ENCODE results near the gene PCGF5.
"Not testable (repeated sequence)": the region's sequence is repeated elsewhere in the genome, so short reads cannot be mapped to it uniquely, and the experiment has no call there.

PCGF5 gene

GRCh38 chr10:91299999-91300575 is 79.6 kb downstream of the PCGF5 start:
- H3K4me2 ChIP-seq (ENCODE audit: low read depth, low read length, poor library complexity, severe bottlenecking): no peak overlapping the region
- peaks cover 19% of the 10 kb centered on the region for H3K4me1 ChIP-seq (ENCODE audit: insufficient read depth, low read length, poor library complexity, severe bottlenecking)
- H2AFZ ChIP-seq (ENCODE audit: low read length): no peak overlapping the region
- no peaks in the 10 kb centered on the region for H3K9me3 ChIP-seq (ENCODE audit: insufficient read depth, low read depth, low read length)
- H4K20me1 ChIP-seq (ENCODE audit: insufficient read depth, low read length, poor library complexity, severe bottlenecking): no peaks in the 10 kb centered on the region
- no peaks in the 10 kb centered on the region for H3K79me2 ChIP-seq (ENCODE audit: insufficient read depth, low read length)
- no peaks in the 10 kb centered on the region for H3K9me2 ChIP-seq (replicated peaks; ENCODE audit: low read depth, low read length)
- TF ChIP-seq EZH2phosphoT487 (IDR thresholded peaks at IDR 0.05; ENCODE audit: borderline replicate concordance): no peak
- TF ChIP-seq, protein P1, sequence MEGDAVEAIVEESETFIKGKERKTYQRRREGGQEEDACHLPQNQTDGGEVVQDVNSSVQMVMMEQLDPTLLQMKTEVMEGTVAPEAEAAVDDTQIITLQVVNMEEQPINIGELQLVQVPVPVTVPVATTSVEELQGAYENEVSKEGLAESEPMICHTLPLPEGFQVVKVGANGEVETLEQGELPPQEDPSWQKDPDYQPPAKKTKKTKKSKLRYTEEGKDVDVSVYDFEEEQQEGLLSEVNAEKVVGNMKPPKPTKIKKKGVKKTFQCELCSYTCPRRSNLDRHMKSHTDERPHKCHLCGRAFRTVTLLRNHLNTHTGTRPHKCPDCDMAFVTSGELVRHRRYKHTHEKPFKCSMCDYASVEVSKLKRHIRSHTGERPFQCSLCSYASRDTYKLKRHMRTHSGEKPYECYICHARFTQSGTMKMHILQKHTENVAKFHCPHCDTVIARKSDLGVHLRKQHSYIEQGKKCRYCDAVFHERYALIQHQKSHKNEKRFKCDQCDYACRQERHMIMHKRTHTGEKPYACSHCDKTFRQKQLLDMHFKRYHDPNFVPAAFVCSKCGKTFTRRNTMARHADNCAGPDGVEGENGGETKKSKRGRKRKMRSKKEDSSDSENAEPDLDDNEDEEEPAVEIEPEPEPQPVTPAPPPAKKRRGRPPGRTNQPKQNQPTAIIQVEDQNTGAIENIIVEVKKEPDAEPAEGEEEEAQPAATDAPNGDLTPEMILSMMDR (conservative IDR thresholded peaks at IDR 0.05; ENCODE audit: low read length): no peak
- H3K9ac ChIP-seq (ENCODE audit: low read depth, low read length, poor library complexity, severe bottlenecking): no peak overlapping the region
- no peaks in the 10 kb centered on the region for H3K36me3 ChIP-seq (ENCODE audit: insufficient read depth, low read length)
- no peaks in the 10 kb centered on the region for H3K27me3 ChIP-seq (ENCODE audit: insufficient read depth, low read length, poor library complexity, severe bottlenecking)
- no peaks in the 10 kb centered on the region for H3F3A ChIP-seq (ENCODE audit: low read depth)
- H3K4me3 ChIP-seq (ENCODE audit: low read length, poor library complexity, severe bottlenecking): no peak overlapping the region

DNA sequence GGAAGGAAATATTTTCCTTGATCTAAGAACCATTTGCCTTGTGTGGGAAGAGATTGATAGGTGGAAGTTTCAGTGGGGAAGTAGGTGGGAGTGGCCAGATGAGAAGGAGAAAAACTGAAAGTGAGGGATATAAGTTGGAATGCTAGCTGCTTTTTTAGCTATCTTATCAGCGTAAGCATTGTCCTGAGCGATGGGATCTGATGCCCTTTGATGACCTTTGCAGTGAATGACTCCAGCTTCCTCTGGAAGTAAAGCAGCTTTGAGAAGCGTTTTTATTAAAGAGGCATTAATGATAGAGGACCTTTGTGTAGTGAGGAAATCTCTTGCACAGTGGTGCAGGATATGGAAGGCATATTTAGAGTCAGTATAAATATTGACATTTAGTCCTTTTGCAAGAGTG is 82.5 kb downstream of the PCGF5 start:
- not testable (repeated sequence) for H4K20me1 ChIP-seq (ENCODE audit: insufficient read depth, low read length, poor library complexity, severe bottlenecking); H3K36me3 ChIP-seq (ENCODE audit: insufficient read depth, low read length); H3K4me3 ChIP-seq (ENCODE audit: low read length, poor library complexity, severe bottlenecking); H3K9ac ChIP-seq (ENCODE audit: low read depth, low read length, poor library complexity, severe bottlenecking); H3K79me2 ChIP-seq (ENCODE audit: insufficient read depth, low read length); H3K9me3 ChIP-seq (ENCODE audit: insufficient read depth, low read depth, low read length); H3K4me1 ChIP-seq (ENCODE audit: insufficient read depth, low read length, poor library complexity, severe bottlenecking); H3F3A ChIP-seq (ENCODE audit: low read depth); H2AFZ ChIP-seq (ENCODE audit: low read length); H3K9me2 ChIP-seq (replicated peaks; ENCODE audit: low read depth, low read length); H3K4me2 ChIP-seq (ENCODE audit: low read depth, low read length, poor library complexity, severe bottlenecking); H3K27me3 ChIP-seq (ENCODE audit: insufficient read depth, low read length, poor library complexity, severe bottlenecking)

DNA sequence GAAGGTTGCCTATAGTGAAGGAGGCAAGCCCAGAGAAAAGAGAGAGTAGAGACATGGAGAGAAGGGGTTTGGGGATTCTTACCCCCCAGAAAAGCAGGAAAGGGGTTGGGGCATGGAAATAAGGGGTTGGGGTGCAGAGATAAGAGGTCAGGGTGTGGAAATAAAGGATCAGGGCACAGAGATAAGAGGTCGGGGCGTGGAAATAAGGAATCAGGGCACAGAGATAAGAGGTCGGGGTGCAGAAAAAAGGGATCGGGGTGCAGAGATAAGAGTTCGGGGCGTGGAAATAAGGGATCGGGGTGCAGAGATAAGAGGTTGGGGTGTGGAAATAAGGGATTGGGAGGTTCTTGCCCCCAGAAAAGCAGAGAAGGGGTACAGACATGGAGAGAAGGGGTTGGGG is 85.5 kb downstream of the PCGF5 start:
- H3K27me3 ChIP-seq (ENCODE audit: insufficient read depth, low read length, poor library complexity, severe bottlenecking); H3K4me2 ChIP-seq (ENCODE audit: low read depth, low read length, poor library complexity, severe bottlenecking); H3K4me3 ChIP-seq (ENCODE audit: low read length, poor library complexity, severe bottlenecking); H3K36me3 ChIP-seq (ENCODE audit: insufficient read depth, low read length); H3K79me2 ChIP-seq (ENCODE audit: insufficient read depth, low read length); H4K20me1 ChIP-seq (ENCODE audit: insufficient read depth, low read length, poor library complexity, severe bottlenecking); H3F3A ChIP-seq (ENCODE audit: low read depth); H3K9ac ChIP-seq (ENCODE audit: low read depth, low read length, poor library complexity, severe bottlenecking); H2AFZ ChIP-seq (ENCODE audit: low read length); H3K9me3 ChIP-seq (ENCODE audit: insufficient read depth, low read depth, low read length); H3K4me1 ChIP-seq (ENCODE audit: insufficient read depth, low read length, poor library complexity, severe bottlenecking); H3K9me2 ChIP-seq (replicated peaks; ENCODE audit: low read depth, low read length): not testable (repeated sequence)

GRCh38 chr10:91307489-91307888 is 87.0 kb downstream of the PCGF5 start:
- H3K27me3 ChIP-seq (ENCODE audit: insufficient read depth, low read length, poor library complexity, severe bottlenecking): no peaks in the 10 kb centered on the region
- no peak for TF ChIP-seq EZH2phosphoT487 (IDR thresholded peaks at IDR 0.05; ENCODE audit: borderline replicate concordance)
- no peaks in the 10 kb centered on the region for H3K4me1 ChIP-seq (ENCODE audit: insufficient read depth, low read length, poor library complexity, severe bottlenecking)
- no peaks in the 10 kb centered on the region for H4K20me1 ChIP-seq (ENCODE audit: insufficient read depth, low read length, poor library complexity, severe bottlenecking)
- no peaks in the 10 kb centered on the region for H3K9me3 ChIP-seq (ENCODE audit: insufficient read depth, low read depth, low read length)
- H3K4me2 ChIP-seq (ENCODE audit: low read depth, low read length, poor library complexity, severe bottlenecking): no peak overlapping the region
- H3K36me3 ChIP-seq (ENCODE audit: insufficient read depth, low read length): no peaks in the 10 kb centered on the region
- no peak overlapping the region for H3K9ac ChIP-seq (ENCODE audit: low read depth, low read length, poor library complexity, severe bottlenecking)
- H3F3A ChIP-seq (ENCODE audit: low read depth): no peaks in the 10 kb centered on the region
- H2AFZ ChIP-seq (ENCODE audit: low read length): no peak overlapping the region
- no peaks in the 10 kb centered on the region for H3K79me2 ChIP-seq (ENCODE audit: insufficient read depth, low read length)
- H3K4me3 ChIP-seq (ENCODE audit: low read length, poor library complexity, severe bottlenecking): no peak overlapping the region
- H3K9me2 ChIP-seq (replicated peaks; ENCODE audit: low read depth, low read length): no peaks in the 10 kb centered on the region
